Stimulated activated CD8-positive, alpha-beta memory T cell treated with anti-CD3 and anti-CD28 coated beads, Interleukin-7, amount 100 ng/mL, for 48 hours (primary cell): ENCODE measurements around the gene GNAO1.

Experiments
- DNase-seq, 2 donors: peaks; one replicate each; pipeline ENCODE4 v3.0.0-alpha.2; 2020; ENCODE audit warnings: low read depth in 1 of 2; ENCODE audit errors: extremely low read depth in 1 of 2

The GNAO1 gene

GRCh38 chr16:56344518-56345405 is 153.5 kb downstream of the GNAO1 start:
- no peak for DNase-seq

GRCh38 chr16:56345406-56346050 is 154.2 kb downstream of the GNAO1 start:
- no peak for DNase-seq

GRCh38 chr16:56346131-56346890 is 155.0 kb downstream of the GNAO1 start:
- no peak for DNase-seq

- DNase-seq: no peak
These were observed 155.9 kb downstream of the GNAO1 start for GRCh38 chr16:56347166-56347565.

GRCh38 chr16:56347670-56348069 is 156.4 kb downstream of the GNAO1 start:
- no peak for DNase-seq

- no peak for DNase-seq
These were observed 157.1 kb downstream of the GNAO1 start for GRCh38 chr16:56348168-56349085.

- no peak for DNase-seq
These were observed 157.8 kb downstream of the GNAO1 start for GRCh38 chr16:56349086-56349415.

- DNase-seq: no peak
These were observed 158.4 kb downstream of the GNAO1 start for GRCh38 chr16:56349711-56350161.

- DNase-seq: no peak
These were observed 159.5 kb downstream of the GNAO1 start for GRCh38 chr16:56350491-56351405.

GRCh38 chr16:56351481-56351880 is 160.2 kb downstream of the GNAO1 start:
- DNase-seq: no peak

- DNase-seq: no peak
These were observed 161.2 kb downstream of the GNAO1 start for GRCh38 chr16:56352351-56353053.

- no peak for DNase-seq
These were observed 162.0 kb downstream of the GNAO1 start for GRCh38 chr16:56353054-56353921.

- no peak for DNase-seq
These were observed 162.7 kb downstream of the GNAO1 start for GRCh38 chr16:56354016-56354415.

- no peak for DNase-seq
These were observed 163.5 kb downstream of the GNAO1 start for GRCh38 chr16:56354746-56355145.

- no peak for DNase-seq
These were observed 163.9 kb downstream of the GNAO1 start for GRCh38 chr16:56355221-56355620.

- DNase-seq: no peak
These were observed 164.5 kb downstream of the GNAO1 start for GRCh38 chr16:56355786-56356275.
